GM23338 (cell line): ENCODE results near the gene TAF15. TPM values are rescaled to one million over a fixed set of nuclear protein-coding genes. Genes with fewer than 3 reads are reported as not detected.

Experiments used
- ATAC-seq: fragments of 200-7000 bp; cut with Tn5 transposase; 3 replicates; pipeline ENCODE4 v1.9.1; 2020
- DNase-seq: peaks from one replicate; pipeline ENCODE4 v3.0.0-alpha.2; 2015; ENCODE audit warnings: low spot score
- H2AFZ ChIP-seq: fragments of 200-600 bp; sonication (generic); 2 replicates; pipeline ENCODE4 v1.8.0; 2016; ENCODE audit warnings: antibody characterized with exemption, mild to moderate bottlenecking, moderate library complexity
- H3F3A ChIP-seq: fragments of 200-600 bp; sonication (generic); replicated peaks from 2 replicates; pipeline ENCODE4 v1.8.0; 2017; ENCODE audit warnings: antibody characterized with exemption, mixed run types, low read depth
- H3K27ac ChIP-seq: fragments of 200-600 bp; sonication (generic); 2 replicates; pipeline ENCODE4 v1.6.1; 2016; ENCODE audit warnings: low read depth
- H3K27me3 ChIP-seq: fragments of 200-600 bp; sonication (generic); 2 replicates; pipeline ENCODE4 v1.8.0; 2016; ENCODE audit warnings: mild to moderate bottlenecking, mixed run types, moderate library complexity; ENCODE audit not compliant: insufficient read depth
- H3K36me3 ChIP-seq: fragments of 200-600 bp; sonication (generic); 2 replicates; pipeline ENCODE4 v1.8.0; 2016; ENCODE audit warnings: mild to moderate bottlenecking; ENCODE audit not compliant: insufficient read depth
- H3K4me1 ChIP-seq: fragments of 200-600 bp; sonication (generic); 2 replicates; pipeline ENCODE4 v1.8.0; 2016; ENCODE audit warnings: mild to moderate bottlenecking, moderate library complexity; ENCODE audit not compliant: insufficient read depth
- H3K4me2 ChIP-seq: fragments of 200-600 bp; sonication (generic); 2 replicates; pipeline ENCODE4 v1.7.1; 2017; ENCODE audit warnings: mixed run types
- H3K4me3 ChIP-seq: fragments of 200-600 bp; sonication (generic); 2 replicates; pipeline ENCODE4 v1.6.1; 2016; ENCODE audit warnings: mixed run types
- H3K79me2 ChIP-seq: fragments of 200-600 bp; sonication (generic); replicated peaks from 2 replicates; pipeline ENCODE4 v1.8.0; 2017; ENCODE audit warnings: mild to moderate bottlenecking; ENCODE audit not compliant: insufficient read depth
- H3K9me2 ChIP-seq: fragments of 200-600 bp; sonication (generic); 2 replicates; pipeline ENCODE4 v1.8.0; 2017; ENCODE audit not compliant: insufficient read depth
- H4K20me1 ChIP-seq: fragments of 200-600 bp; sonication (generic); replicated peaks from 2 replicates; pipeline ENCODE4 v1.8.0; 2017; ENCODE audit warnings: mild to moderate bottlenecking; ENCODE audit not compliant: insufficient read depth
- H3K27ac Mint-ChIP-seq: 2 replicates; pipeline ENCODE4 v1.8.0; 2020; ENCODE audit warnings: inconsistent platforms, mild to moderate bottlenecking, moderate library complexity, mixed read lengths
- H3K27me3 Mint-ChIP-seq: 3 replicates; pipeline ENCODE4 v1.8.0; 2022; ENCODE audit warnings: low read depth, mild to moderate bottlenecking, moderate library complexity, mixed read lengths, inconsistent platforms; ENCODE audit not compliant: insufficient read depth, poor library complexity
- H3K36me3 Mint-ChIP-seq: 3 replicates; pipeline ENCODE4 v1.8.0; 2021; ENCODE audit warnings: low read depth, mild to moderate bottlenecking, inconsistent platforms, moderate library complexity, mixed read lengths
- H3K4me1 Mint-ChIP-seq: 3 replicates; pipeline ENCODE4 v1.8.0; 2020; ENCODE audit warnings: mild to moderate bottlenecking, inconsistent platforms, mixed read lengths
- H3K4me3 Mint-ChIP-seq: 3 replicates; pipeline ENCODE4 v1.8.0; 2021; ENCODE audit warnings: moderate library complexity, mild to moderate bottlenecking, inconsistent platforms, mixed read lengths
- H3K9me3 Mint-ChIP-seq: 3 replicates; pipeline ENCODE4 v1.8.0; 2020; ENCODE audit warnings: moderate library complexity, mild to moderate bottlenecking, inconsistent platforms, mixed read lengths
- EZH2phosphoT487 ChIP-seq: fragments of 200-600 bp; sonication (generic); IDR thresholded peaks from one replicate; pipeline ENCODE4 v1.8.1; 2018; ENCODE audit warnings: antibody characterized with exemption; ENCODE audit not compliant: unreplicated experiment
- JUNB ChIP-seq: IDR thresholded peaks from one replicate; pipeline ENCODE4 v1.6.1; 2016; ENCODE audit warnings: antibody characterized with exemption; ENCODE audit not compliant: unreplicated experiment
- NANOG ChIP-seq: IDR thresholded peaks from 2 replicates; pipeline ENCODE4 v1.6.1; 2016; ENCODE audit warnings: antibody characterized with exemption, borderline replicate concordance
- POLR2AphosphoS5 ChIP-seq: IDR thresholded peaks from 2 replicates; pipeline ENCODE4 v1.6.1; 2016; ENCODE audit warnings: antibody characterized with exemption, low read depth
- STAT1 ChIP-seq: IDR thresholded peaks from one replicate; pipeline ENCODE4 v1.6.1; 2016; ENCODE audit warnings: antibody characterized with exemption; ENCODE audit not compliant: unreplicated experiment
- ZNF114 ChIP-seq: fragments of 250-450 bp; sonication (Bioruptor Pico); IDR thresholded peaks from 2 replicates; pipeline ENCODE4 v1.5.0; 2020; ENCODE audit warnings: mild to moderate bottlenecking, moderate library complexity
- ZNF331 ChIP-seq: fragments of 250-450 bp; sonication (Bioruptor Pico); IDR thresholded peaks from 2 replicates; pipeline ENCODE4 v1.5.0; 2020; ENCODE audit warnings: low read depth, mild to moderate bottlenecking, moderate library complexity
- polyA plus RNA-seq: library from polyadenylated mRNA; unstranded; fragments of >200 nt; fragmentation: Nextera tagmentation; extraction: Ambion mirVana; gene quantifications from 2 replicates; pipeline ENCODE4 v1.2.1, GENCODE V29; 2016
- total RNA-seq: library from RNA; depleted of rRNA; stranded (reverse); fragments of >200 nt; shearing (Covaris generic); gene quantifications from 2 replicates; pipeline ENCODE4 v1.2.3, GENCODE V29; 2014
- TF ChIP-seq, protein P1 (sequence below), 2 experiments: fragments of 200-600 bp in 1 of 2; sonication (generic) in 1 of 2; conservative IDR thresholded peaks; 2 replicates each; pipeline versions ENCODE4 v1.5.1 to v1.6.1; 2016 to 2017; ENCODE audit warnings: antibody characterized with exemption in 2 of 2, low read depth in 2 of 2, mild to moderate bottlenecking in 2 of 2, moderate library complexity in 1 of 2
- TF ChIP-seq, protein P2 (sequence below): fragments of 250-450 bp; sonication (Bioruptor Pico); IDR thresholded peaks from 2 replicates; pipeline ENCODE4 v1.5.0; 2020; ENCODE audit warnings: mild to moderate bottlenecking, moderate library complexity
- TF ChIP-seq, protein P3 (sequence below): IDR thresholded peaks from 2 replicates; pipeline ENCODE4 v1.6.1; 2016; ENCODE audit warnings: antibody characterized with exemption

TAF15 gene
- total and polyA plus RNA-seq, 2 experiments from 2014 or later, result 33.8 to 109 TPM

DNA sequence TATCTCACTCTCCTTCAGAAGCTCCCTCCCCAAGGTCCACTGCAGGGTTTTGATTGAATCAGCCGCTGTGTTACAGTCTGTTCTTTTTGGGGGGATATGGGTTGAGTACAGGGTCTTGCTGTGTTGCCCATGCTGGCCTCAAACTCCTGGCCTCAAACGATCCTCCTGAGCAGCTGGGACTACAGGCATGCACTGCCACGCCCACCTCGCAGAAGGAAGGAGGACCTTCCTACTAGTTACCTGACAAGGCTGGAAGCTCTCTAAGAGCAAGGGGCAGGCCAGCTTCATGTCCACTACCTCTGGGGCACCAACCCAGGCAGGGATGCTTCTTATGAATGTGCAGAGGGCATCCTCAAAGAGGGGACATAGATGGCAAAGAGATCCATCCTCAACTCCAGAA, 11.9 kb upstream of the TAF15 start:
- Histone ChIP-seq H3K4me3 (no peak overlapping the region), H3K36me3 (no peaks in the 10 kb centered on the region), H3K4me2 (no peak overlapping the region), H3F3A (peaks cover 11% of the 10 kb centered on the region), H3K79me2 (no peaks in the 10 kb centered on the region), H3K27me3 (peaks cover 62% of the 10 kb centered on the region), H4K20me1 (no peaks in the 10 kb centered on the region), H3K9me2 (no peaks in the 10 kb centered on the region), H3K27ac (no peak overlapping the region), H3K4me1 (0 out of 2 replicates have a peak, but pooled peaks cover 5% of the 10 kb centered on the region), H2AFZ (no peak overlapping the region)
- ATAC-seq, result no peak
- no peak overlapping the region for H3K27ac Mint-ChIP-seq
- H3K36me3 Mint-ChIP-seq, result no peaks in the 10 kb centered on the region; the same call in 2 of the 3 replicates
- no peak for DNase-seq
- peaks cover 52% of the 10 kb centered on the region for H3K27me3 Mint-ChIP-seq
- peaks cover 10% of the 10 kb centered on the region; the same call in 2 of the 3 replicates for H3K4me1 Mint-ChIP-seq
- H3K9me3 Mint-ChIP-seq, result no peaks in the 10 kb centered on the region
- TF ChIP-seq EZH2phosphoT487 (no peak), POLR2AphosphoS5 (no peak), NANOG (no peak), JUNB (no peak), ZNF331 (no peak), ZNF114 (CRISPR knock-in tag) (no peak), STAT1 (no peak)
- TF ChIP-seq, protein P1, sequence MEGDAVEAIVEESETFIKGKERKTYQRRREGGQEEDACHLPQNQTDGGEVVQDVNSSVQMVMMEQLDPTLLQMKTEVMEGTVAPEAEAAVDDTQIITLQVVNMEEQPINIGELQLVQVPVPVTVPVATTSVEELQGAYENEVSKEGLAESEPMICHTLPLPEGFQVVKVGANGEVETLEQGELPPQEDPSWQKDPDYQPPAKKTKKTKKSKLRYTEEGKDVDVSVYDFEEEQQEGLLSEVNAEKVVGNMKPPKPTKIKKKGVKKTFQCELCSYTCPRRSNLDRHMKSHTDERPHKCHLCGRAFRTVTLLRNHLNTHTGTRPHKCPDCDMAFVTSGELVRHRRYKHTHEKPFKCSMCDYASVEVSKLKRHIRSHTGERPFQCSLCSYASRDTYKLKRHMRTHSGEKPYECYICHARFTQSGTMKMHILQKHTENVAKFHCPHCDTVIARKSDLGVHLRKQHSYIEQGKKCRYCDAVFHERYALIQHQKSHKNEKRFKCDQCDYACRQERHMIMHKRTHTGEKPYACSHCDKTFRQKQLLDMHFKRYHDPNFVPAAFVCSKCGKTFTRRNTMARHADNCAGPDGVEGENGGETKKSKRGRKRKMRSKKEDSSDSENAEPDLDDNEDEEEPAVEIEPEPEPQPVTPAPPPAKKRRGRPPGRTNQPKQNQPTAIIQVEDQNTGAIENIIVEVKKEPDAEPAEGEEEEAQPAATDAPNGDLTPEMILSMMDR (conservative IDR thresholded peaks at IDR 0.05; ENCODE audit: low read depth in 2 of 2), result no peak
- TF ChIP-seq, protein P2, sequence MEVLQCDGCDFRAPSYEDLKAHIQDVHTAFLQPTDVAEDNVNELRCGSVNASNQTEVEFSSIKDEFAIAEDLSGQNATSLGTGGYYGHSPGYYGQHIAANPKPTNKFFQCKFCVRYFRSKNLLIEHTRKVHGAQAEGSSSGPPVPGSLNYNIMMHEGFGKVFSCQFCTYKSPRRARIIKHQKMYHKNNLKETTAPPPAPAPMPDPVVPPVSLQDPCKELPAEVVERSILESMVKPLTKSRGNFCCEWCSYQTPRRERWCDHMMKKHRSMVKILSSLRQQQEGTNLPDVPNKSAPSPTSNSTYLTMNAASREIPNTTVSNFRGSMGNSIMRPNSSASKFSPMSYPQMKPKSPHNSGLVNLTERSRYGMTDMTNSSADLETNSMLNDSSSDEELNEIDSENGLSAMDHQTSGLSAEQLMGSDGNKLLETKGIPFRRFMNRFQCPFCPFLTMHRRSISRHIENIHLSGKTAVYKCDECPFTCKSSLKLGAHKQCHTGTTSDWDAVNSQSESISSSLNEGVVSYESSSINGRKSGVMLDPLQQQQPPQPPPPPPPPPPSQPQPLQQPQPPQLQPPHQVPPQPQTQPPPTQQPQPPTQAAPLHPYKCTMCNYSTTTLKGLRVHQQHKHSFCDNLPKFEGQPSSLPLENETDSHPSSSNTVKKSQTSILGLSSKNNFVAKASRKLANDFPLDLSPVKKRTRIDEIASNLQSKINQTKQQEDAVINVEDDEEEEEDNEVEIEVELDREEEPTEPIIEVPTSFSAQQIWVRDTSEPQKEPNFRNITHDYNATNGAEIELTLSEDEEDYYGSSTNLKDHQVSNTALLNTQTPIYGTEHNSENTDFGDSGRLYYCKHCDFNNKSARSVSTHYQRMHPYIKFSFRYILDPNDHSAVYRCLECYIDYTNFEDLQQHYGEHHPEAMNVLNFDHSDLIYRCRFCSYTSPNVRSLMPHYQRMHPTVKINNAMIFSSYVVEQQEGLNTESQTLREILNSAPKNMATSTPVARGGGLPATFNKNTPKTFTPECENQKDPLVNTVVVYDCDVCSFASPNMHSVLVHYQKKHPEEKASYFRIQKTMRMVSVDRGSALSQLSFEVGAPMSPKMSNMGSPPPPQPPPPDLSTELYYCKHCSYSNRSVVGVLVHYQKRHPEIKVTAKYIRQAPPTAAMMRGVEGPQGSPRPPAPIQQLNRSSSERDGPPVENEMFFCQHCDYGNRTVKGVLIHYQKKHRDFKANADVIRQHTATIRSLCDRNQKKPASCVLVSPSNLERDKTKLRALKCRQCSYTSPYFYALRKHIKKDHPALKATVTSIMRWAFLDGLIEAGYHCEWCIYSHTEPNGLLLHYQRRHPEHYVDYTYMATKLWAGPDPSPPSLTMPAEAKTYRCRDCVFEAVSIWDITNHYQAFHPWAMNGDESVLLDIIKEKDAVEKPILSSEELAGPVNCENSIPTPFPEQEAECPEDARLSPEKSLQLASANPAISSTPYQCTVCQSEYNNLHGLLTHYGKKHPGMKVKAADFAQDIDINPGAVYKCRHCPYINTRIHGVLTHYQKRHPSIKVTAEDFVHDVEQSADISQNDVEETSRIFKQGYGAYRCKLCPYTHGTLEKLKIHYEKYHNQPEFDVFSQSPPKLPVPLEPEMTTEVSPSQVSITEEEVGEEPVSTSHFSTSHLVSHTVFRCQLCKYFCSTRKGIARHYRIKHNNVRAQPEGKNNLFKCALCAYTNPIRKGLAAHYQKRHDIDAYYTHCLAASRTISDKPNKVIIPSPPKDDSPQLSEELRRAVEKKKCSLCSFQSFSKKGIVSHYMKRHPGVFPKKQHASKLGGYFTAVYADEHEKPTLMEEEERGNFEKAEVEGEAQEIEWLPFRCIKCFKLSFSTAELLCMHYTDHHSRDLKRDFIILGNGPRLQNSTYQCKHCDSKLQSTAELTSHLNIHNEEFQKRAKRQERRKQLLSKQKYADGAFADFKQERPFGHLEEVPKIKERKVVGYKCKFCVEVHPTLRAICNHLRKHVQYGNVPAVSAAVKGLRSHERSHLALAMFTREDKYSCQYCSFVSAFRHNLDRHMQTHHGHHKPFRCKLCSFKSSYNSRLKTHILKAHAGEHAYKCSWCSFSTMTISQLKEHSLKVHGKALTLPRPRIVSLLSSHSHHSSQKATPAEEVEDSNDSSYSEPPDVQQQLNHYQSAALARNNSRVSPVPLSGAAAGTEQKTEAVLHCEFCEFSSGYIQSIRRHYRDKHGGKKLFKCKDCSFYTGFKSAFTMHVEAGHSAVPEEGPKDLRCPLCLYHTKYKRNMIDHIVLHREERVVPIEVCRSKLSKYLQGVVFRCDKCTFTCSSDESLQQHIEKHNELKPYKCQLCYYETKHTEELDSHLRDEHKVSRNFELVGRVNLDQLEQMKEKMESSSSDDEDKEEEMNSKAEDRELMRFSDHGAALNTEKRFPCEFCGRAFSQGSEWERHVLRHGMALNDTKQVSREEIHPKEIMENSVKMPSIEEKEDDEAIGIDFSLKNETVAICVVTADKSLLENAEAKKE (CRISPR knock-in tag), result no peak
- TF ChIP-seq, protein P3, sequence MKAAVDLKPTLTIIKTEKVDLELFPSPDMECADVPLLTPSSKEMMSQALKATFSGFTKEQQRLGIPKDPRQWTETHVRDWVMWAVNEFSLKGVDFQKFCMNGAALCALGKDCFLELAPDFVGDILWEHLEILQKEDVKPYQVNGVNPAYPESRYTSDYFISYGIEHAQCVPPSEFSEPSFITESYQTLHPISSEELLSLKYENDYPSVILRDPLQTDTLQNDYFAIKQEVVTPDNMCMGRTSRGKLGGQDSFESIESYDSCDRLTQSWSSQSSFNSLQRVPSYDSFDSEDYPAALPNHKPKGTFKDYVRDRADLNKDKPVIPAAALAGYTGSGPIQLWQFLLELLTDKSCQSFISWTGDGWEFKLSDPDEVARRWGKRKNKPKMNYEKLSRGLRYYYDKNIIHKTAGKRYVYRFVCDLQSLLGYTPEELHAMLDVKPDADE, result no peak
- H3K4me3 Mint-ChIP-seq, result no peak overlapping the region
